ENCODE results near the gene LCOR. TPM values are rescaled to one million over a fixed set of nuclear protein-coding genes. Genes with fewer than 3 reads are reported as not detected.
"Not testable (repeated sequence)": the region's sequence is repeated elsewhere in the genome, so short reads cannot be mapped to it uniquely, and the experiment has no call there.

Gene LCOR
- total RNA-seq, 1 donor: 29.9 TPM

- no peak for TF ChIP-seq CTCF (IDR thresholded peaks at IDR 0.05; ENCODE audit: insufficient read depth, low read length)
- H3K4me3 ChIP-seq (ENCODE audit: low read depth, low read length): no peak overlapping the region
- no peak for DNase-seq (ENCODE audit: low read depth)
Measured at GRCh38 chr10:97031459-97031858, 199.4 kb downstream of the LCOR start.

GRCh38 chr10:97032624-97033023 lies 200.5 kb downstream of the LCOR start:
- DNase-seq (ENCODE audit: low read depth): no peak
- no peak overlapping the region for H3K4me3 ChIP-seq (ENCODE audit: low read depth, low read length)
- TF ChIP-seq CTCF (IDR thresholded peaks at IDR 0.05; ENCODE audit: insufficient read depth, low read length): no peak

GRCh38 chr10:97033841-97034240 lies 201.7 kb downstream of the LCOR start:
- H3K4me3 ChIP-seq (ENCODE audit: low read depth, low read length): not testable (repeated sequence)

DNA sequence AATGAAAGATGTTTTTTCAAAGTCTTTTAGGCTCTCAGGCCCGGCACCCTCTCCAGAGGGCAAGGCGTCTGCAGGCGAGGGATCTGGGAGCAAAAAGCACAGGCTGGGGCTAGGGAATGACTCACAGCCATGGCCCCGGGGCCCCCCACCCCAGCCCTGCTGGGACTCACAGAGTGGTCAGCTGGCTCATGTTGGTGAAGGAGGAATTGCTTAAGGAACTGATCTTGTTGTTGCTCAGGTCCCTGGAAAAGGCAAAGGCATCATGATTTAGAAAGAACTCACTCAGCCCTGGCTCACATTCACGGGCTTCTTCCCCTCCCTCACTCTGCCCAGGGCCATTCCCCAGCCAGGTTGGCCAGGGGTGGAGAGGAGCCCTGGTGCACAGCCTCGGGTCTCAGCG lies 202.2 kb downstream of the LCOR start:
- no peak for DNase-seq (ENCODE audit: low read depth)
- H3K4me3 ChIP-seq (ENCODE audit: low read depth, low read length): no peak overlapping the region
- TF ChIP-seq CTCF (IDR thresholded peaks at IDR 0.05; ENCODE audit: insufficient read depth, low read length): no peak

More at GRCh38 chr10:97033841-97034240, 201.7 kb downstream of the LCOR start:
- not testable (repeated sequence) for DNase-seq (ENCODE audit: low read depth)

- no peak for DNase-seq (ENCODE audit: low read depth)
- H3K4me3 ChIP-seq (ENCODE audit: low read depth, low read length): no peak overlapping the region
- TF ChIP-seq CTCF (IDR thresholded peaks at IDR 0.05; ENCODE audit: insufficient read depth, low read length): no peak
Measured at GRCh38 chr10:97034958-97035769, 203.1 kb downstream of the LCOR start.

- H3K4me3 ChIP-seq (ENCODE audit: low read depth, low read length): peak overlapping the region; percentile 62
- DNase-seq (ENCODE audit: low read depth): peak; percentile 84
- TF ChIP-seq CTCF (IDR thresholded peaks at IDR 0.05; ENCODE audit: insufficient read depth, low read length): peak; percentile 91
Measured at GRCh38 chr10:97037365-97038361, 205.6 kb downstream of the LCOR start.

- no peak for DNase-seq (ENCODE audit: low read depth)
- no peak overlapping the region for H3K4me3 ChIP-seq (ENCODE audit: low read depth, low read length)
- no peak for TF ChIP-seq CTCF (IDR thresholded peaks at IDR 0.05; ENCODE audit: insufficient read depth, low read length)
Measured at GRCh38 chr10:97038688-97039087, 206.6 kb downstream of the LCOR start.
